Spleen (tissue), 7 donors: ENCODE data around the gene CCDC149.

Source experiments
- CTCF ChIP-seq, 11 experiments: fragments of 200-600 bp in 7 of 11; fragments of 450-650 bp in 4 of 11; sonication (generic) in 4 of 11; IDR thresholded peaks in 8 of 11; conservative IDR thresholded peaks in 3 of 11; 1 replicate in 7 of 11; 2 replicates in 4 of 11; pipeline versions ENCODE4 v1.4.0 to v1.8.0; 2016 to 2021; ENCODE audit warnings: antibody characterized with exemption in 11 of 11, inconsistent platforms in 4 of 11, mild to moderate bottlenecking in 1 of 11
- POLR2A ChIP-seq, 3 donors: fragments of 450-650 bp; IDR thresholded peaks; one replicate each; pipeline ENCODE4 v1.5.1; 2017; ENCODE audit warnings: antibody characterized with exemption in 3 of 3, mild to moderate bottlenecking in 1 of 3
- donor health status: DM: no; HTN: no; CAD: no; lungs with moderate emphysema.
- donor health status: DM: no; HTN: no; CAD: no.
- donor health status: DM: no; HTN: no; CAD: no.

DNA sequence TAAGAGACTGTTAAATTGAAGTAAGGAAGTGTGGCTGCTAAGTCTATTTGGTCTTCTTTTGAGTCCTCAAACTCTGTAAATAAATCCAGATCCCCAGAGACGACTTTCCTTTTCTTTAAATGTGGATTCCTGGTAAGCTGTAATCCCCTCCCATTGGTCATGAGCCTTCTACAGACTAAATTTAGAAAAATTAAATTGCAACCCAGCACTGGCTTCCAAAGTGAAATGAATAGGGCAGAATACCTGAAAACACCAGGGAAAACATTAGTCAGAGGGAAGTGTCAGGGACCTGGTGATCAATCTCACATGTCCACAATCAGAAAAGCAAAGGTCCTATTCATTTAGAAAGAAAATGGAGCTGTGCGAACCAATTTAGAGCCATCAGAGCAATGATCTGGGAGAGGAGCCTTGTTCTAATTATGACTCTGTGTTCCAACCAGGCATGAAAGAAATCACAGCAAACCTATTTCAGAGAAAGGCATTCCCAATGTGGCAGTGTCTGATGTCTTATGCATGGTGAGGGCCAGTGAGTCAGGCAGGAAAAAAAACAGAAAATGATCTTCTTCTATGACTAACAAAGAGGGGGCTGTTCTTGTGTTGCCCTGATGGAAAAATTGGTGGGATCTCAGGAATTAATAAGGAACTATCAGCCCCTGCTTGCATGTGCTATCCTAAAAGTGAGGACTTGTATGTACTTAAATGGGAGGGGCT lies 19.8 kb upstream of the CCDC149 start:
- no peak for TF ChIP-seq POLR2A (IDR thresholded peaks at IDR 0.05)
- TF ChIP-seq CTCF (IDR thresholded peaks at IDR 0.05 in 8 of 11, conservative IDR thresholded peaks at IDR 0.05 in 3 of 11), result no peak
